Gastroesophageal sphincter (tissue), 4 donors: ENCODE results near the gene UCK1. TPM values are rescaled to one million over a fixed set of nuclear protein-coding genes. Genes with fewer than 3 reads are reported as not detected.

Experiments
- ATAC-seq: fragments of 150-250 bp; one replicate; pipeline ENCODE4 v1.9.1; 2016; ENCODE audit warnings: mild to moderate bottlenecking, moderate library complexity
- H3K27ac ChIP-seq, 4 donors: fragments of 200-600 bp; sonication (generic) in 3 of 4; 1 replicate in 3 of 4; 2 replicates in 1 of 4; pipeline ENCODE4 v1.5.1; 2016 to 2019
- H3K27me3 ChIP-seq: fragments of 200-600 bp; sonication (generic); one replicate; pipeline ENCODE4 v1.5.1; 2019
- H3K36me3 ChIP-seq, 2 donors: fragments of 200-600 bp; sonication (generic); one replicate each; pipeline ENCODE4 v1.5.1; 2019; ENCODE audit warnings: control low read depth in 1 of 2
- H3K4me1 ChIP-seq, 3 donors: fragments of 200-600 bp; sonication (generic); 1 replicate in 2 of 3; 2 replicates in 1 of 3; pipeline ENCODE4 v1.5.1; 2016 to 2019; ENCODE audit warnings: control low read depth in 2 of 3
- H3K4me3 ChIP-seq, 2 donors: fragments of 200-600 bp; sonication (generic); one replicate each; pipeline ENCODE4 v1.5.1; 2019; ENCODE audit warnings: mild to moderate bottlenecking in 1 of 2, moderate library complexity in 1 of 2
- H3K9me3 ChIP-seq, 3 donors: fragments of 200-600 bp; sonication (generic); one replicate each; pipeline ENCODE4 v1.5.1; 2017 to 2019; ENCODE audit warnings: control low read depth in 2 of 3
- EP300 ChIP-seq: sonication (generic); formaldehyde crosslinking; IDR thresholded peaks from one replicate; pipeline ENCODE4 v1.6.1; 2017; ENCODE audit warnings: antibody characterized with exemption, mild to moderate bottlenecking
- POLR2A ChIP-seq, 2 donors: fragments of 450-650 bp; IDR thresholded peaks; one replicate each; pipeline ENCODE4 v1.6.1; 2017; ENCODE audit warnings: antibody characterized with exemption in 2 of 2, mild to moderate bottlenecking in 2 of 2, moderate library complexity in 1 of 2
- POLR2AphosphoS5 ChIP-seq: sonication (generic); formaldehyde crosslinking; IDR thresholded peaks from one replicate; pipeline ENCODE4 v1.6.1; 2017; ENCODE audit warnings: antibody characterized with exemption
- WGBS, 2 donors: methylation state at CpG; one replicate each; pipeline ENCODE4 v1.1.5; 2018; ENCODE audit warnings: low coverage in 1 of 2; 5-methylcytosine and 5-hydroxymethylcytosine counted together
- total RNA-seq, 4 donors: library from RNA; depleted of rRNA; stranded (reverse); fragments of >200 nt; gene quantifications; one replicate each; pipeline ENCODE4 v1.1.0, GENCODE V29; 2016
- TF ChIP-seq, protein P1 (sequence below), 4 experiments: fragments of 200-600 bp in 2 of 4; fragments of 450-650 bp in 2 of 4; sonication (generic) in 1 of 4; IDR thresholded peaks; one replicate each; pipeline ENCODE4 v1.5.1; 2017 to 2019; ENCODE audit warnings: antibody characterized with exemption in 4 of 4, mild to moderate bottlenecking in 2 of 4, moderate library complexity in 2 of 4

Gene UCK1
- total RNA-seq, 4 donors from 2014 or later, result 46.8 to 125 (median 51.4) TPM

- ATAC-seq, result no peak
- no CpG with 5 or more reads among the region's 6 CpGs for WGBS, 2 donors
- no peaks in the 10 kb centered on the region for H3K27me3 ChIP-seq
- no peak overlapping the region for H3K4me3 ChIP-seq
- peaks cover 0 to 100% of the 10 kb centered on the region in 2 donors for H3K36me3 ChIP-seq
- no peaks in the 10 kb centered on the region for H3K9me3 ChIP-seq
- peaks cover 0 to 6% (median 0%) of the 10 kb centered on the region in 3 donors for H3K4me1 ChIP-seq
- TF ChIP-seq POLR2AphosphoS5 (no peak), POLR2A (IDR thresholded peaks at IDR 0.05) (no peak), EP300 (no peak)
- TF ChIP-seq, protein P1, sequence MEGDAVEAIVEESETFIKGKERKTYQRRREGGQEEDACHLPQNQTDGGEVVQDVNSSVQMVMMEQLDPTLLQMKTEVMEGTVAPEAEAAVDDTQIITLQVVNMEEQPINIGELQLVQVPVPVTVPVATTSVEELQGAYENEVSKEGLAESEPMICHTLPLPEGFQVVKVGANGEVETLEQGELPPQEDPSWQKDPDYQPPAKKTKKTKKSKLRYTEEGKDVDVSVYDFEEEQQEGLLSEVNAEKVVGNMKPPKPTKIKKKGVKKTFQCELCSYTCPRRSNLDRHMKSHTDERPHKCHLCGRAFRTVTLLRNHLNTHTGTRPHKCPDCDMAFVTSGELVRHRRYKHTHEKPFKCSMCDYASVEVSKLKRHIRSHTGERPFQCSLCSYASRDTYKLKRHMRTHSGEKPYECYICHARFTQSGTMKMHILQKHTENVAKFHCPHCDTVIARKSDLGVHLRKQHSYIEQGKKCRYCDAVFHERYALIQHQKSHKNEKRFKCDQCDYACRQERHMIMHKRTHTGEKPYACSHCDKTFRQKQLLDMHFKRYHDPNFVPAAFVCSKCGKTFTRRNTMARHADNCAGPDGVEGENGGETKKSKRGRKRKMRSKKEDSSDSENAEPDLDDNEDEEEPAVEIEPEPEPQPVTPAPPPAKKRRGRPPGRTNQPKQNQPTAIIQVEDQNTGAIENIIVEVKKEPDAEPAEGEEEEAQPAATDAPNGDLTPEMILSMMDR (IDR thresholded peaks at IDR 0.05), result no peak
- H3K27ac ChIP-seq, result no peak overlapping the region
Observed at GRCh38 chr9:131492070-131492469, 39.0 kb downstream of the UCK1 start.

DNA sequence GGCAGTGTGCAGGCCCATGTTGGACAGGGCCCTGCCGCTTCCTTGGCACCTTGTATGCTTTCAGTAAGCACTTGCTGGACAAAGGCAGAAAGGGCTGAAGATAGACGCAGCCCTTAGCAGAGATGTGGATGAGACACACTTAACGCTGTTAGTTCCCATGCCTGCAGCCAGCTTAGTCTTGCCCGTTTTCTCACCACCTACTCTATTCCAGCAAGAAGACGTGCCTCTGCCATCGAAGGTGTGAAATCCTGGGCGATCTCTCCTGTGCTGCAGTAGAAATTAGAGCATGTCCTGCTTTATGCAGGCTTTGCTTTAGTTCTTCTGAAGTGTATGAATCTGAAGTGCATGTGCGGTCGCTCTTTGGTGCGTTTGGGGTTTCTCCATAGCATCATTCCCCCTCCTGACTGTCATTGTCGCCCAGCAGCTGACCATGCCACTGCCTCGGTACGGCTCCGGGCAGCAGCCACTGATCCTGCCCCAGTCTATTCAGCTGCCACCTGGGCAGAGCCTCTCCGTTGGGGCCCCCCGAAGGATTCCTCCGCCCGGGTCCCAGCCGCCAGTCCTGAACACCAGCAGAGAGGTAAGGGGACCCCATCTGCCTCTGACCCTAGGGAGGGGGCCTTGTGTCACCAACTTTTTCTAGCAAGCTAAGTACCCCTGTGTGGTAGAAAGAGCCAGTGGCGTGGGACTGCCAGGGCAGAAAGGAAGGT, 39.9 kb downstream of the UCK1 start:
- ATAC-seq, result no peak
- TF ChIP-seq, protein P1 (IDR thresholded peaks at IDR 0.05), result no peak
- TF ChIP-seq EP300, result no peak
- Histone ChIP-seq H3K9me3 (no peaks in the 10 kb centered on the region), H3K4me1 (peaks cover 0 to 15% (median 0%) of the 10 kb centered on the region in 3 donors), H3K27me3 (no peaks in the 10 kb centered on the region), H3K27ac (no peak overlapping the region), H3K4me3 (no peak overlapping the region), H3K36me3 (peaks cover 0 to 100% of the 10 kb centered on the region in 2 donors)
- WGBS, 2 donors, result 87 to 94% methylated on average over 4 to 6 of the region's 20 CpGs

DNA sequence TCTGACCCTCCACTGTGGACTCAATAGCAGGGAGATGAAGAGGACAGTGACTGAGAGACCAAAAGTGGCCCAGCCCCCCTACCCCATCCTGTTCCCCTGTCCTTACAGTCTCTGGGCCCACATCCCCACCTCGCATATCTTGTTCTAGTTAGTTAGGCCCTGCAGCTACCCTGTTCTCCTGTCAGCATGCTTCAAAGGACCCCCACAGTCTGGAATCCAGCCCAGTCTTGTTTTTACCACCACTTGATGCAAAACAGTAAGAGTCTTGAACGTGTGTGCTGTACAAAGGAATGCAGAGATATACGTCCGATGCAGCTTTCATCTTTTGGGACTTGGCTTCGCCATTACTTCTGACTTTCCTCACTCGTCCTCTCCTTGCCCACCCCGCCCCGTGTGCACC, 40.5 kb downstream of the UCK1 start:
- H3K4me1 ChIP-seq, result peaks cover 0 to 22% (median 0%) of the 10 kb centered on the region in 3 donors
- TF ChIP-seq, protein P1 (IDR thresholded peaks at IDR 0.05), result no peak
- no peak for TF ChIP-seq POLR2AphosphoS5
- no peak for TF ChIP-seq EP300
- no peak for TF ChIP-seq POLR2A (IDR thresholded peaks at IDR 0.05)
- 28 to 69% methylated on average over 3 to 8 of the region's 8 CpGs for WGBS, 2 donors
- no peak for ATAC-seq
- no peaks in the 10 kb centered on the region for H3K9me3 ChIP-seq
- H3K4me3 ChIP-seq, result no peak overlapping the region
- H3K27me3 ChIP-seq, result no peaks in the 10 kb centered on the region
- H3K36me3 ChIP-seq, result peaks cover 0 to 100% of the 10 kb centered on the region in 2 donors
- no peak overlapping the region for H3K27ac ChIP-seq

- no peaks in the 10 kb centered on the region for H3K9me3 ChIP-seq
Observed at GRCh38 chr9:131487621-131488031, 43.4 kb downstream of the UCK1 start.

More at GRCh38 chr9:131487621-131488031, 43.4 kb downstream of the UCK1 start:
- 81 to 93% methylated on average over 2 to 5 of the region's 14 CpGs for WGBS, 2 donors
- Histone ChIP-seq H3K27ac (peak overlapping the region in 2 of 4 donors; percentile 82 to 86), H3K4me3 (no peak overlapping the region), H3K36me3 (peaks cover 0 to 100% of the 10 kb centered on the region in 2 donors), H3K4me1 (peaks cover 4 to 50% (median 12%) of the 10 kb centered on the region in 3 donors), H3K27me3 (no peaks in the 10 kb centered on the region)
- ATAC-seq, result no peak
- TF ChIP-seq, protein P1 (IDR thresholded peaks at IDR 0.05), result no peak
- no peak for TF ChIP-seq POLR2AphosphoS5
- TF ChIP-seq EP300, result no peak
- TF ChIP-seq POLR2A (IDR thresholded peaks at IDR 0.05), result no peak
